Dermis microvascular lymphatic vessel endothelial cell (primary cell): Measurements from ENCODE around the gene TP53I11. TPM values are rescaled to one million over a fixed set of nuclear protein-coding genes. Genes with fewer than 3 reads are reported as not detected.

Experiments used
- DNase-seq, 2 donors: peaks; one replicate each; pipeline versions ENCODE4 v3.0.0 to v3.0.0-alpha.2; 2010; ENCODE audit warnings: low read depth in 2 of 2
- total RNA-seq: library from RNA; depleted of rRNA; stranded (reverse); fragments of >200 nt; gene quantifications from 2 replicates; pipeline ENCODE4 v1.2.1, GENCODE V29; 2014

Gene TP53I11
- total RNA-seq, 1 donor from 2014 or later: 10.0 TPM

GRCh38 chr11:44915621-44916020 is 35.1 kb downstream of the TP53I11 start:
- peak in 1 of 2 donors; percentile 30 for DNase-seq

GRCh38 chr11:44915004-44915403 is 35.7 kb downstream of the TP53I11 start:
- DNase-seq: no peak

- no peak for DNase-seq
Observed at GRCh38 chr11:44914105-44914504, 36.6 kb downstream of the TP53I11 start.

- DNase-seq: peak in 1 of 2 donors; percentile 25
Observed at GRCh38 chr11:44913502-44913901, 37.2 kb downstream of the TP53I11 start.

GRCh38 chr11:44912270-44912987 is 38.3 kb downstream of the TP53I11 start:
- DNase-seq: no peak

GRCh38 chr11:44911029-44911814 is 39.5 kb downstream of the TP53I11 start:
- peak; percentile 63 to 87 for DNase-seq

- DNase-seq: no peak
Observed at GRCh38 chr11:44910591-44910990, 40.1 kb downstream of the TP53I11 start.

GRCh38 chr11:44909557-44909956 is 41.1 kb downstream of the TP53I11 start:
- DNase-seq: no peak

- DNase-seq: no peak
Observed at GRCh38 chr11:44906649-44907048, 44.0 kb downstream of the TP53I11 start.

- no peak for DNase-seq
Observed at GRCh38 chr11:44905131-44905866, 45.4 kb downstream of the TP53I11 start.

GRCh38 chr11:44904261-44905020 is 46.2 kb downstream of the TP53I11 start:
- no peak for DNase-seq

- DNase-seq: no peak
Observed at GRCh38 chr11:44903518-44903917, 47.2 kb downstream of the TP53I11 start.

- no peak for DNase-seq
Observed at GRCh38 chr11:44903035-44903434, 47.6 kb downstream of the TP53I11 start.

- no peak for DNase-seq
Observed at GRCh38 chr11:44901786-44902185, 48.9 kb downstream of the TP53I11 start.

- DNase-seq: no peak
Observed at GRCh38 chr11:44901120-44901633, 49.5 kb downstream of the TP53I11 start.

GRCh38 chr11:44899959-44900358 is 50.7 kb downstream of the TP53I11 start:
- DNase-seq: peak; percentile 74 to 83

- DNase-seq: peak; percentile 63 to 80
Observed at GRCh38 chr11:44893846-44894617, 56.7 kb downstream of the TP53I11 start.

GRCh38 chr11:44893308-44893822 is 57.3 kb downstream of the TP53I11 start:
- DNase-seq: no peak

- DNase-seq: no peak
Observed at GRCh38 chr11:44892843-44893242, 57.8 kb downstream of the TP53I11 start.

GRCh38 chr11:44889266-44889665 is 61.4 kb downstream of the TP53I11 start:
- DNase-seq: no peak
